H9 (cell line): ENCODE results near the gene DUSP28. TPM values are rescaled to one million over a fixed set of nuclear protein-coding genes. Genes with fewer than 3 reads are reported as not detected.

ENCODE experiments used
- DNase-seq: peaks from one replicate; pipeline ENCODE4 v3.0.0-alpha.2; 2017
- H2AFZ ChIP-seq: one replicate; pipeline ENCODE4 v1.6.1; 2013; ENCODE audit warnings: mild to moderate bottlenecking, low read length, control low read depth, moderate library complexity
- H2AK5ac ChIP-seq: 2 replicates; pipeline ENCODE4 v1.6.1; 2013; ENCODE audit warnings: low read length, control low read depth, mixed read lengths; ENCODE audit not compliant: insufficient read length
- H2BK120ac ChIP-seq: one replicate; pipeline ENCODE4 v1.6.1; 2013; ENCODE audit warnings: low read depth, mild to moderate bottlenecking, low read length, control low read depth, inconsistent platforms; ENCODE audit not compliant: poor library complexity, severe bottlenecking
- H2BK12ac ChIP-seq: 2 replicates; pipeline ENCODE4 v1.6.1; 2013; ENCODE audit warnings: low read length, control low read depth, mixed read lengths, low read depth; ENCODE audit not compliant: insufficient read length
- H2BK15ac ChIP-seq: 2 replicates; pipeline ENCODE4 v1.6.1; 2013; ENCODE audit warnings: low read depth, low read length, control low read depth
- H2BK20ac ChIP-seq: one replicate; pipeline ENCODE4 v1.6.1; 2013; ENCODE audit warnings: low read depth, mild to moderate bottlenecking, low read length, control low read depth, inconsistent platforms; ENCODE audit not compliant: poor library complexity, severe bottlenecking
- H2BK5ac ChIP-seq: 2 replicates; pipeline ENCODE4 v1.6.1; 2013; ENCODE audit warnings: low read length, control low read depth, mixed read lengths; ENCODE audit not compliant: insufficient read length
- H3K14ac ChIP-seq: 2 replicates; pipeline ENCODE4 v1.6.1; 2013; ENCODE audit warnings: low read length, control low read depth; ENCODE audit not compliant: insufficient read depth
- H3K18ac ChIP-seq: 2 replicates; pipeline ENCODE4 v1.6.1; 2013; ENCODE audit warnings: low read depth, mild to moderate bottlenecking, mixed read lengths, low read length, control low read depth; ENCODE audit not compliant: insufficient read length
- H3K23ac ChIP-seq: 2 replicates; pipeline ENCODE4 v1.6.1; 2013; ENCODE audit warnings: low read length, control low read depth, mixed read lengths, low read depth; ENCODE audit not compliant: insufficient read length
- H3K23me2 ChIP-seq: 2 replicates; pipeline ENCODE4 v1.6.1; 2013; ENCODE audit warnings: low read depth, mild to moderate bottlenecking, mixed read lengths, low read length, control low read depth; ENCODE audit not compliant: insufficient read length, poor library complexity, severe bottlenecking
- H3K27ac ChIP-seq: 2 replicates; pipeline ENCODE4 v1.5.1; 2013; ENCODE audit warnings: low read length, control low read depth, mixed read lengths, low read depth; ENCODE audit not compliant: insufficient read length
- H3K27me3 ChIP-seq: 2 replicates; pipeline ENCODE4 v1.6.1; 2013; ENCODE audit warnings: low read length, control low read depth, inconsistent platforms; ENCODE audit not compliant: insufficient read depth
- H3K4ac ChIP-seq: 2 replicates; pipeline ENCODE4 v1.6.1; 2013; ENCODE audit warnings: low read depth, mild to moderate bottlenecking, control low read depth, inconsistent platforms, low read length, moderate library complexity
- H3K4me1 ChIP-seq: 2 replicates; pipeline ENCODE4 v1.6.1; 2013; ENCODE audit warnings: low read length, control low read depth, inconsistent platforms; ENCODE audit not compliant: insufficient read depth
- H3K4me2 ChIP-seq: 2 replicates; pipeline ENCODE4 v1.6.1; 2013; ENCODE audit warnings: low read length, control low read depth, mixed read lengths; ENCODE audit not compliant: insufficient read length, insufficient read depth
- H3K56ac ChIP-seq: 2 replicates; pipeline ENCODE4 v1.6.1; 2013; ENCODE audit warnings: low read depth, mild to moderate bottlenecking, mixed read lengths, low read length, control low read depth; ENCODE audit not compliant: insufficient read length
- H3K79me1 ChIP-seq: 2 replicates; pipeline ENCODE4 v1.6.1; 2013; ENCODE audit warnings: low read depth, mild to moderate bottlenecking, moderate library complexity, low read length, control low read depth, inconsistent platforms; ENCODE audit not compliant: insufficient read depth, poor library complexity, severe bottlenecking
- H3K79me2 ChIP-seq: 2 replicates; pipeline ENCODE4 v1.6.1; 2013; ENCODE audit warnings: low read length, control low read depth, inconsistent platforms; ENCODE audit not compliant: insufficient read depth
- H3K9ac ChIP-seq: 2 replicates; pipeline ENCODE4 v1.6.1; 2013; ENCODE audit warnings: low read length, control low read depth, mixed read lengths; ENCODE audit not compliant: insufficient read length; ENCODE audit errors: extremely low read depth
- H3K9me3 ChIP-seq: one replicate; pipeline ENCODE4 v1.6.1; 2013; ENCODE audit warnings: low read depth, low read length, inconsistent platforms; ENCODE audit not compliant: control insufficient read depth
- H3T11ph ChIP-seq: one replicate; pipeline ENCODE4 v1.6.1; 2013; ENCODE audit warnings: mild to moderate bottlenecking, low read length, control low read depth, inconsistent platforms
- H4K20me1 ChIP-seq: one replicate; pipeline ENCODE4 v1.6.1; 2013; ENCODE audit not compliant: control insufficient read depth, insufficient read length, insufficient read depth
- H4K5ac ChIP-seq: 2 replicates; pipeline ENCODE4 v1.6.1; 2013; ENCODE audit warnings: low read depth, mild to moderate bottlenecking, mixed read lengths, low read length, control low read depth; ENCODE audit not compliant: insufficient read length
- H4K8ac ChIP-seq: replicated peaks from 2 replicates; pipeline ENCODE4 v1.6.1; 2013; ENCODE audit warnings: low read length, control low read depth, mixed read lengths, low read depth; ENCODE audit not compliant: insufficient read length
- H4K91ac ChIP-seq: 2 replicates; pipeline ENCODE4 v1.6.1; 2013; ENCODE audit warnings: low read depth, mild to moderate bottlenecking, moderate library complexity, mixed read lengths, low read length, control low read depth; ENCODE audit not compliant: insufficient read length
- H3K27ac Mint-ChIP-seq, 3 experiments: 2 replicates in 2 of 3; 3 replicates in 1 of 3; pipeline ENCODE4 v1.8.0; 2020 to 2021; ENCODE audit warnings: mixed read lengths in 3 of 3, mild to moderate bottlenecking in 1 of 3, moderate library complexity in 1 of 3
- H3K27me3 Mint-ChIP-seq: 2 replicates; pipeline ENCODE4 v1.8.0; 2021; ENCODE audit warnings: low read depth, mild to moderate bottlenecking, moderate library complexity, mixed read lengths
- H3K36me3 Mint-ChIP-seq, 3 experiments: 2 replicates in 2 of 3; 3 replicates in 1 of 3; pipeline ENCODE4 v1.8.0; 2020 to 2021; ENCODE audit warnings: low read depth in 3 of 3, mixed read lengths in 3 of 3; ENCODE audit not compliant: insufficient read depth in 1 of 3
- H3K4me1 Mint-ChIP-seq, 2 experiments: 2 replicates each; pipeline ENCODE4 v1.8.0; 2020; ENCODE audit warnings: mixed read lengths in 2 of 2
- H3K4me3 Mint-ChIP-seq, 2 experiments: 2 replicates in 1 of 2; 3 replicates in 1 of 2; pipeline ENCODE4 v1.8.0; 2020 to 2021; ENCODE audit warnings: mild to moderate bottlenecking in 2 of 2, mixed read lengths in 2 of 2, moderate library complexity in 1 of 2
- H3K9me3 Mint-ChIP-seq, 2 experiments: 2 replicates in 1 of 2; 3 replicates in 1 of 2; pipeline ENCODE4 v1.8.0; 2020; ENCODE audit warnings: mild to moderate bottlenecking in 2 of 2, mixed read lengths in 2 of 2, moderate library complexity in 1 of 2
- WGBS: extraction: QIAGEN DNeasy Blood & Tissue Kit; methylation state at CpG from one replicate; pipeline ENCODE4 v1.1.7; 2013; ENCODE audit warnings: missing lambda C conversion rate, low lambda C conversion rate, mixed read lengths; ENCODE audit not compliant: insufficient read length; ENCODE audit errors: extremely low coverage; 5-methylcytosine and 5-hydroxymethylcytosine counted together
- total RNA-seq: library from RNA; stranded (reverse); gene quantifications from 2 replicates; pipeline ENCODE4 v1.2.1, GENCODE V29; 2021
- TF ChIP-seq, protein P1 (sequence below): fragments of 200-600 bp; sonication (generic); conservative IDR thresholded peaks from 3 replicates; pipeline ENCODE4 v1.8.0; 2021; ENCODE audit warnings: antibody characterized with exemption, mild to moderate bottlenecking

Gene DUSP28
- total RNA-seq, 1 experiment from 2014 or later: 1.6 TPM

DNA sequence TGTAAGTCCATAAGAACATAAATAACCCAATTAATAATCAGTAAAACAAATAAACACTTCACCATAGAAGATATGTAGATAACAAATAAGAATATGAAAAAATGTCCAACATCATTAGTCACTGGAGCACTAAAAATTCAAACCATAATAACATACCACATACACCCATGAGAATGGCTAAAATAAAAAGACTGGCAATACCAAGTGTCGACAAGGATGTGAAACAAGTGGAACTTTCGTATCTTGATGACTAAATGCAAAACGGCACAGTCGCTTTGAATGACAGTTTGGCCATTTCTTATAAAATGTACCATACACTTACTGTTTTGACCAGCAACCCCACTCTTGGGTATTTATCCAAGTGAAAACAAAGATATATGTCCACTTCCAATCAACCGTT lies 29.1 kb upstream of the DUSP28 start:
- Histone ChIP-seq H3K79me2 (no peaks in the 10 kb centered on the region), H4K20me1 (no peaks in the 10 kb centered on the region), H3T11ph (no peak overlapping the region), H4K5ac (no peak overlapping the region), H3K14ac (no peak overlapping the region), H3K56ac (no peak overlapping the region), H3K18ac (no peak overlapping the region), H3K27ac (no peak overlapping the region), H2BK12ac (no peak overlapping the region), H3K9me3 (peaks cover 7% of the 10 kb centered on the region), H2BK5ac (no peak overlapping the region), H2AK5ac (no peak overlapping the region), H2BK20ac (no peak overlapping the region), H4K8ac (no peak overlapping the region), H2BK120ac (no peak overlapping the region), H3K4ac (no peak overlapping the region), H3K9ac (no peak overlapping the region), H3K4me2 (no peak overlapping the region), H4K91ac (no peak overlapping the region), H2BK15ac (no peak overlapping the region), H2AFZ (no peak overlapping the region), H3K79me1 (no peaks in the 10 kb centered on the region), H3K23ac (no peak overlapping the region), H3K27me3 (no peaks in the 10 kb centered on the region), H3K23me2 (no peaks in the 10 kb centered on the region), H3K4me1 (no peaks in the 10 kb centered on the region)
- Mint-ChIP-seq H3K4me3 (no peak overlapping the region), H3K36me3 (peaks cover 62 to 71% (median 68%) of the 10 kb centered on the region in 3 experiments), H3K4me1 (no peaks in the 10 kb centered on the region), H3K27ac (no peak overlapping the region), H3K9me3 (peaks cover 66 to 68% of the 10 kb centered on the region in 2 experiments), H3K27me3 (no peaks in the 10 kb centered on the region; the same call in none of the 2 replicates)
- DNase-seq: no peak
- no CpG with 5 or more reads among the region's 5 CpGs for WGBS
- TF ChIP-seq, protein P1, sequence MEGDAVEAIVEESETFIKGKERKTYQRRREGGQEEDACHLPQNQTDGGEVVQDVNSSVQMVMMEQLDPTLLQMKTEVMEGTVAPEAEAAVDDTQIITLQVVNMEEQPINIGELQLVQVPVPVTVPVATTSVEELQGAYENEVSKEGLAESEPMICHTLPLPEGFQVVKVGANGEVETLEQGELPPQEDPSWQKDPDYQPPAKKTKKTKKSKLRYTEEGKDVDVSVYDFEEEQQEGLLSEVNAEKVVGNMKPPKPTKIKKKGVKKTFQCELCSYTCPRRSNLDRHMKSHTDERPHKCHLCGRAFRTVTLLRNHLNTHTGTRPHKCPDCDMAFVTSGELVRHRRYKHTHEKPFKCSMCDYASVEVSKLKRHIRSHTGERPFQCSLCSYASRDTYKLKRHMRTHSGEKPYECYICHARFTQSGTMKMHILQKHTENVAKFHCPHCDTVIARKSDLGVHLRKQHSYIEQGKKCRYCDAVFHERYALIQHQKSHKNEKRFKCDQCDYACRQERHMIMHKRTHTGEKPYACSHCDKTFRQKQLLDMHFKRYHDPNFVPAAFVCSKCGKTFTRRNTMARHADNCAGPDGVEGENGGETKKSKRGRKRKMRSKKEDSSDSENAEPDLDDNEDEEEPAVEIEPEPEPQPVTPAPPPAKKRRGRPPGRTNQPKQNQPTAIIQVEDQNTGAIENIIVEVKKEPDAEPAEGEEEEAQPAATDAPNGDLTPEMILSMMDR: no peak
